GOT3 (cell line): ENCODE measurements around the gene ZNF333.
"Not testable (repeated sequence)": the region's sequence is repeated elsewhere in the genome, so short reads cannot be mapped to it uniquely, and the experiment has no call there.

ENCODE experiments used
- DNase-seq: peaks from one replicate; lab custom pipeline; 2025; ENCODE audit warnings: mixed read lengths; lab: John Stamatoyannopoulos, UW

Gene ZNF333

DNA sequence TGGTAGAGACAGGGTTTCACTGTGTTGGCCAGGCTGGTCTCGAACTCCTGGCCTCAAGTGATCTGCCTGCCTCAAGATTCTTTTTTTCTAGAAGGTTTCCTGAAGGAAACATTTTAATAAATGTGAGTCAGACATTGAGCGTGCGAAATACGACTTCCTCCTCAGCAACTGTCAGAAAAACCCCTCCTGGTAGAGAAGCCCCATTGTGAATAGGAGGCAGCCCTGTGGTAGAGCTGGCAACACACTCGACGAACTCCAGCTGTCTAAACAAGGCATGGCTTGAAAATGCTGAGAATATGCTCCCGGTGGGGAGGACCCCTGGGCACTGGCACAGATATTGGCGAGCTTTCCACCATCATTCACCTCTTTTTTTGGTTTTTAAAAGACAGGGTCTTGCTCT, 9.8 kb downstream of the ZNF333 start:
- no peak for DNase-seq

DNA sequence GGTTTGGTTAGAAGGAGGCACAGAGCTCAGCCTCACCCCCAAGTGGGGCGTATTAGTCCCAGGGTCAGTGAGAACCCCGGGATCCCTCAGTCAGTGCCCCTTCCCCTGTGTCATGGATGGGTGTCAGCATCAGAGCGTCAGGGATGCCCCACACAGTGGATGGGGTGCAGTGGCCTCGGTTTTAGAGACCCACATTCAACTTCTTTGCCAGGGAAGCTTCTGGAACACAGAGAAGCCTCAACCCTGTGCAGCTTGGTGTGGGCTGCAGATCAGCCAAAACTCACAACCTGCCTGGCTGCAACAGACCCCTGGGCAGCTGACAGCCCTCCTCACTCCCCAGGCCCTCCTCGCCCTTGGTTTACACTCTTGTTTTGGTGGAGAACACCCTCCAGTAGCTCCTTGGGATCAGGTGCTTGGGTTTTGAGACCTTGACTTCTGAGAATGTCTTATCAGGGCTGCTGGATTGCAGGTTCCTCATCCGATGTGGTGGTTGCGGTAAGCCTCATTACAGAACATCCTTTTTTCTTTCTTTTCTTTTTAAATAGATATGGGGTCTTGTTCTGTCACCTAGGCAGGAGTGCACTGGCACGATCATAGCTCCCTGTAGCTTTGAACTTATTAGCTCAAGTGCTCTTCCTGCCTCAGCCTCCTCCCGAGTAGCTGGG, 11.0 kb downstream of the ZNF333 start:
- no peak for DNase-seq

GRCh38 chr19:14703833-14704232, 14.0 kb downstream of the ZNF333 start:
- no peak for DNase-seq

DNA sequence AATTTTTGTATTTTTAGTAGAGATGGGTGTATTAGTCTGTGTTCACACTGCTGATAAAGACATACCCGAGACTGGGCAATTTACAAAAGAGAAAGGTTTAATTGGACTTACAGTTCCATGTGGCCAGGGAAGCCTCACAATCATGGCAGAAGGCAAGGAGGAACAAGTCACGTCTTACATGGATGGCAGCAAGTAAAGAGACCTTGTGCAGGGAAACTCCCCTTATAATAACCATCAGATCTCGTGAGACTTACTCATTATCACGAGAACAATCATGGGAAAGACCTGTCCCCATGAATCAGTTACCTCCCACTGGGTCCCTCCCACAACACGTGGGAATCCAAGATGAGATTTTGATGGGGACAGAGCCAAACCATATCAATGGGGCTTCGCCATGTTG, 14.6 kb downstream of the ZNF333 start:
- no peak for DNase-seq

DNA sequence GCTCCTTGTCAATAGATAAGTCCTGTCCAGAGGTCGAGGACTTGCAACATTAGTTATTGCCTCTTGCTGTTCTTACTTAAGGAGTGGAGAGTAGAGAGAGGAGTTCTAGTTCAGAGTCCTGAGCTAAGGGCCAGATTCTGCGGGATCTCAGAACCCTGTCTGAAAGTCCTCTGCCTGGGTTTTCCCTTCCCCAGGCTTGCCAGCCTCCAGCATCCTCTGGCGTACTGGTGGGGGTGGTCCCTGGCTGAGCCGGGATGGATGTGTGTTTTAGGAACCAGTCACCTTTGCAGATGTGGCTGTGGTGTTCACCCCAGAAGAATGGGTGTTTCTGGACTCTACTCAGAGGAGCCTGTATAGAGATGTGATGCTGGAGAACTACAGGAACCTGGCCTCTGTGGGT, 26.0 kb downstream of the ZNF333 start:
- DNase-seq, result no peak

DNA sequence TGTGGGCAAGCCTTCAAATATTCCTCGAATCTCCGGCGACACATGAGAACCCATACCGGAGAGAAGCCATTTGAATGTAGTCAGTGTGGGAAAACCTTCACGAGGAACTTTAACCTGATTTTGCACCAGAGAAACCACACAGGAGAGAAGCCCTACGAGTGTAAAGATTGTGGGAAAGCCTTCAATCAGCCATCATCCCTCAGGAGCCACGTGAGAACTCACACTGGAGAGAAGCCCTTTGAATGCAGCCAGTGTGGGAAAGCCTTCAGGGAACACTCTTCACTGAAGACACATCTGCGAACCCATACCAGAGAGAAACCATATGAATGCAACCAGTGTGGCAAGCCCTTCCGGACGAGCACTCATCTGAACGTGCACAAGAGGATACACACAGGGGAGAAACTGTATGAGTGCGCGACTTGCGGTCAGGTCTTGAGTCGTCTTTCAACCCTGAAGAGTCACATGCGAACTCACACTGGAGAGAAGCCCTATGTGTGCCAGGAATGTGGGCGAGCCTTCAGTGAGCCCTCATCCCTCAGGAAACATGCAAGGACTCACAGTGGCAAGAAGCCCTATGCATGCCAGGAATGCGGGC, 28.8 kb downstream of the ZNF333 start:
- DNase-seq, result no peak

GRCh38 chr19:14719162-14719561, 29.3 kb downstream of the ZNF333 start:
- DNase-seq, result no peak

GRCh38 chr19:14722127-14722526, 32.3 kb downstream of the ZNF333 start:
- no peak for DNase-seq

DNA sequence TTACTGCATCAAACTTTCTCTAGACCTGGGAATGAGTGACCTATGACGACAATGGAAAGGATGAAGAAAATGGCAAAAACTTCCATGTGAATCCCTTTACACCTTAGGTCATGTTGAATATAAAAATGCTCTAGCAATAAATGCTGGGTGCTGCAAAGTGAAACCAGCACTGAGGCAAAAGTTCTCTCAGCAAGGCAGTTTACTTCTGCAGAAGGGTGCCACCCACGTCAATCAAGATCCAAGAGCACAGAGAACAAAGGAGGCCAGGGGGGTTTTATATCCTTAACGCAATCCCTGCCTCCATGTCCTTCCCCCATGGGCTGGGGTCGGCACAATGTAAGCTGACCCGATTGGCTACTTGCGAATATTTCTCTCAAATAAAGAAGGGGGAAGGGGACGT, 38.7 kb downstream of the ZNF333 start:
- DNase-seq, result no peak

GRCh38 chr19:14731200-14731599, 41.4 kb downstream of the ZNF333 start:
- no peak for DNase-seq

DNA sequence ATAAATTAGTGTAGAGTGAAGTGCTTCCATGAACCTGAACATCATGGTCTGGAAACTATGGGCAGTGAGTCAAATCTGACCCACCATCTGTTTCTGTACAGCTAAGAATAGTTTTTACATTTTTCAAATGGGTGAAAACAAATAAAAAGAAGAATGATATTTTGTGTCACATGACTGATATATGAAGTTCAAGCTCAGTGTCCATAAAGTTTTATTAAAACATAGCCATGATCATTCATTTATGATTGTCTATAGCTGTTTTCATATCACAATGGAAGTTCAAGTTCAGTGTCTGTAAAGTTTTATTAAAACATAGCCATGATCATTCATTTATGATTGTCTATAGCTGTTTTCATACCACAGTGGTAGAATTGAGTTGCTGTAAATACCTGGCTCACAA, 42.7 kb downstream of the ZNF333 start:
- no peak for DNase-seq

- DNase-seq, result no peak
These were observed 43.7 kb downstream of the ZNF333 start for GRCh38 chr19:14733574-14733973.

GRCh38 chr19:14735915-14736314, 46.1 kb downstream of the ZNF333 start:
- DNase-seq, result no peak

- DNase-seq, result no peak
These were observed 57.0 kb downstream of the ZNF333 start for GRCh38 chr19:14746886-14747285.

GRCh38 chr19:14748601-14749000, 58.8 kb downstream of the ZNF333 start:
- DNase-seq, result no peak

DNA sequence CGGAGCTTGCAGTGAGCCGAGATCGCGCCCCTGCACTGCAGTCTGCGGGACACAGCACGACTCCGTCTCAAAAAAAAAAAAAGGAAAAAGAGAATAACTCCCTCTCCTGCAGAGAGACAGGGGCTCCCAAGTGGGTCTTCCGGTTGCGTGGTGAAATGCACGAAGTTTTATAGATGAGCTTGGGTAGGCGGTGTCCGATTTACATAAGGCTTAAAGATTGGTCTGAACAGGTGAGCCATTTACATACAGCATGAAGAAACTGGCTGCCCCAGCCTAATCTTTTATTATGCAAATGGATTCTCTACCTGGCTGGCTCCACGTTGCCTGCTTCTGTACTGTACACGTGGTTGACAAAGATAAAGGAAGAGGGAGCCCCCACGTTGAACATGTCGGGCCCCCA, 69.0 kb downstream of the ZNF333 start:
- no peak for DNase-seq

DNA sequence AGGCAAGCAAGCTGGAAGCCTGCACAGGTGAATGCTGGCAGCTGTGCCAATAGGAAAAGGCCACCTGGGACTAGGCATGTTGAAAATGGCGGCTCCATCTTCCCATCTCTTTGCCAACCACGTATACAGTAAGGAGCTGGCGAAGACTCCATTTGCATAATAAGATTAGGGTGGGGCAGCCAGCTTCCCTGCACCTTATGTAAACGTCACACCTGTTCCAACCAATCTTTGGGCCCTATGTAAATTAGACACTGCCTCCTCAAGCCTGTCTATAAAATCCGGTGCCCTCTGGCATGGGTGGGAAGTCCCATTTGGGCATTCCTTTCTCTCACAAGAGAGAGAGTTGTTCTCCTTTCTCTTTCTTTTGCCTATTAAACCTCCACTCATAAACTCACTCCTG, 71.8 kb downstream of the ZNF333 start:
- no peak for DNase-seq

DNA sequence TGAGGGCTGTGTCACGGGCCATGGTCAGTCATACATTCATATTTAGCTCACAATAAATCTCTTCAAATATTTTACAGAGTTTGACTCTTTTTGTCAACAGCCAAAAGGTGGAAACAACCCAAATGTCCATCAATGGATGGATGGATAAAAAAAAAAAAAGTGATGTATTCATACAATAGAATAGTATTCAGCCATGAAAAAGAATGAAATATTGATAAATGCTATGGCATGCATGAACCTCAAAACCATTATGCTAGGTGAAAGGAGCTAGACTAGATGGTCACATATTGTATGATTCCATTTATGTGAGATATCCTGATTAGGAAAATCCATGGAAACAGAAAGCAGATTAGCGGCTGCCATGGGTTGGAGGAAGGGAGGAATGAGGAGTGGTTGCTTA, 72.3 kb downstream of the ZNF333 start:
- DNase-seq, result no peak

DNA sequence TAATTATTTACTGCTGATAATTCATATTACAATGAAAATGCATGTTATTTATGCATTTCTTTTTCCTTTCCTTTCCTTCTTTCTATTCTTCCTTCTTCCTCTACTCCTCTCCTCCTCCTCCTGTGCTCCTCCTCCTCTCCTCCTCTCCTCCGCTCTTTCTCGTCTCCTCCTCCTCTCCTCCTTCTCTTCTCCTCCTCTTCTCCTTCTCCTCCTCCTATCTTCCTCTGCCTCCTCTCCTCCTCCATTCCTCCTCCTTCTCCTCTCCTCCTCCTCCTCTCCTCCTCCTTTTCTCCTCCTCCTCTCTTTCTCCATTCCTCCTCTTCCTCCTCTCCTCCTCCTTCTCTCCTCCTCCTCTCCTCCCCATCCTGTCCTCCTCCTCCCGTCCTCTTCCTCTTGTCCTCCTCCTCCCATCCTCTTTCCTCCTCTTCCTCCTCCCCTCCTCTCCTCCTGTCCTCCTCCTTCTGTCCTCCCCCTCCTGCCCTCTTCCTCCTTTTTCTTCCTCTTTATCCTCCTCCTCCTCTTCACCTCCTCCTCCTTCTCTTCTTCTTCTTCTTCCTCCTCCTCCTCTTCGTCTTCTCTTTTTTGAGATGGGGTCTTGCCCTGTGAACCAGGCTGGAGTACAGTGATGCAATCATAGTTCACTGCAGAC, 73.8 kb downstream of the ZNF333 start:
- DNase-seq, result no peak

- no peak for DNase-seq
These were observed 74.6 kb downstream of the ZNF333 start for GRCh38 chr19:14764401-14764800.

DNA sequence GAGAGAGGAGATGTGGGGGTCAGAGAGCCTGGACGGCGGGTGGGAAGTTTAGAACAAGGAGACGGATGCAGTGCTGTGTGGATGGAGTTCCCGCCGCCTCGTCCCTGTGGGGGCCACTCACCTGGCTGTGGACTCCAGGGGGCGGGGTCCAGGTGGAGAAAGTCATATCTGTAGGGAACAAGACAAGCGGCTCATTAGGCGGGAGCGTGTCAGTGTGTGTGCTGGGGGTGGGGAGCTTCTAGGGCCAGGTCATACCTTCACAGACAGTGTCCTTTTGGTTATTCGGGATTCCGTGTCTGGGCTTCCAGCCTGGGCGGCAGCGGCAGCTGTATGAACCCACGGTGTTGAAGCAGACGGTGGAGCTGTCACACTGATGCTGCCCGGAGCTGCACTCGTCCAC, 75.6 kb downstream of the ZNF333 start:
- DNase-seq, result not testable (repeated sequence)

- DNase-seq, result not testable (repeated sequence)
These were observed 76.0 kb downstream of the ZNF333 start for GRCh38 chr19:14765841-14766240.

GRCh38 chr19:14767466-14767971, 77.7 kb downstream of the ZNF333 start:
- DNase-seq, result no peak
